Left renal pelvis (tissue), 4 donors: Measurements from ENCODE around the gene WRAP53. TPM values are rescaled to one million over a fixed set of nuclear protein-coding genes. Genes with fewer than 3 reads are reported as not detected.
A peak's percentile ranks its signal among the peaks of the same experiment; 100 is the strongest.

Experiments used
- DNase-seq, 4 donors: peaks; one replicate each; pipeline ENCODE4 v3.0.0-alpha.2; 2013; ENCODE audit warnings: low read depth in 4 of 4, low spot score in 3 of 4
- polyA plus RNA-seq, 4 donors: library from polyadenylated mRNA; unstranded; fragments of 120-200 nt; gene quantifications; one replicate each; pipeline ENCODE4 v1.2.1, GENCODE V29; 2013; ENCODE audit not compliant: insufficient read length in 4 of 4

The WRAP53 gene
- polyA plus RNA-seq, 4 donors: 9.0 to 17.0 (median 12.8) TPM

- DNase-seq: no peak
These were observed 10.7 kb upstream of the WRAP53 start for GRCh38 chr17:7677388-7678067.

- DNase-seq: no peak
These were observed 3.3 kb upstream of the WRAP53 start for GRCh38 chr17:7684851-7685532.

GRCh38 chr17:7685533-7686221, 2.6 kb upstream of the WRAP53 start:
- peak; percentile 90 to 93 (median 92) for DNase-seq

- peak; percentile 81 to 94 (median 86) for DNase-seq
These were observed 1.8 kb upstream of the WRAP53 start for GRCh38 chr17:7686222-7687071.

GRCh38 chr17:7687072-7687907, 987 bp upstream of the WRAP53 start, which contains the start of gene TP53:
TSS of gene TP53 (minus strand) at chr17:7687490. CDS start at chr17:7676594, 10,896 bp downstream.
- peak; percentile 82 to 86 (median 83) for DNase-seq

GRCh38 chr17:7688808-7689316, 585 bp downstream of the WRAP53 start:
- no peak for DNase-seq

GRCh38 chr17:7695586-7695985, 7.3 kb downstream of the WRAP53 start:
- DNase-seq: no peak

- DNase-seq: no peak
These were observed 9.7 kb downstream of the WRAP53 start for GRCh38 chr17:7697828-7698588.

- no peak for DNase-seq
These were observed 12.2 kb downstream of the WRAP53 start for GRCh38 chr17:7700510-7700909.

GRCh38 chr17:7701681-7702080, 13.4 kb downstream of the WRAP53 start:
- no peak for DNase-seq

GRCh38 chr17:7702776-7703175, 14.5 kb downstream of the WRAP53 start:
- no peak for DNase-seq

- peak in 2 of 4 donors; percentile 73 to 83 for DNase-seq
These were observed 15.6 kb downstream of the WRAP53 start for GRCh38 chr17:7703584-7704479.

GRCh38 chr17:7704601-7705268, 16.5 kb downstream of the WRAP53 start, which contains the start of gene EFNB3:
TSS of gene EFNB3 (plus strand) at chr17:7705202. CDS start at chr17:7705599, 397 bp downstream.
- no peak for DNase-seq

GRCh38 chr17:7705269-7706255, 17.3 kb downstream of the WRAP53 start:
- DNase-seq: no peak

- no peak for DNase-seq
These were observed 18.5 kb downstream of the WRAP53 start for GRCh38 chr17:7706631-7707354.
